NCI-H1694 treated with DMSO at 0.1 percent for 48 hours (cell line): ENCODE results near the gene CYB5D1.
"Not testable (repeated sequence)": the region's sequence is repeated elsewhere in the genome, so short reads cannot be mapped to it uniquely, and the experiment has no call there.

ENCODE experiments used
- DNase-seq: peaks from one replicate; lab custom pipeline; 2025; lab: John Stamatoyannopoulos, UW

CYB5D1 gene, protein sequence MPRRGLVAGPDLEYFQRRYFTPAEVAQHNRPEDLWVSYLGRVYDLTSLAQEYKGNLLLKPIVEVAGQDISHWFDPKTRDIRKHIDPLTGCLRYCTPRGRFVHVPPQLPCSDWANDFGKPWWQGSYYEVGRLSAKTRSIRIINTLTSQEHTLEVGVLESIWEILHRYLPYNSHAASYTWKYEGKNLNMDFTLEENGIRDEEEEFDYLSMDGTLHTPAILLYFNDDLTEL

DNA sequence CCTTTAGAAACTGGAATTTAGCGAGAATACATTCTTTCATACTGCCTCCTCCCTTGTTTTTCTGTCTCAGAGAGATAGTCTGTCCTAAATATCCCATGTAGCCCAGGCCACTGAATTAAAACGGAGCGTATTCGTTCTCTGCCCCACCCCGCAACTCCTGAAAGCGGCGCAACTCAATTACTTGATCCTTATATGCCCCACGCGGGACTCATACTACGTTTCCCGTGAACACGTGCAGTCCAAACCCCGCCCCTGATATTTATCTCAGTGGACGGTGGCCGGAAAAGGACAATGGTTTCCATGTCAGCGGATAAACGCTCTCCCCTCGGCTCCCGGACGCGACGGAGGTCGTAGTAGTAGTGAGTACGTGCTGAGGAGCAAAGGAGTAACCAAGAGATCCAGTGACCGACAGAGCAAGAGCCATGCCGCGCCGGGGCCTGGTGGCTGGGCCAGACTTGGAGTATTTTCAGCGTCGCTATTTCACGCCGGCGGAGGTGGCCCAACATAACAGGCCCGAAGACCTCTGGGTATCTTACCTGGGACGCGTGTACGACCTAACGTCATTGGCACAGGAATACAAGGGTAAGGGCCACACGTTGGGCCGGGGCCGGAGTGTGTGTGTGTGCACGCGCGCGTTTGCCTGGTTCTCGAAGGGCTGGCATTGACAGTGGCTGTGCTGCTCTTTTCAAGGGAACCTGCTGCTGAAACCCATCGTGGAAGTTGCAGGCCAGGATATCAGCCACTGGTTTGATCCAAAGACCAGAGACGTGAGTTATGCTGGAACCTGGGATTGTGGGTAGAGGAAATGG, at the start of gene CYB5D1:
TSS of gene CYB5D1 (plus strand) at position 291 of the 809 bp plus-strand sequence. CDS start at position 423, 132 bp downstream.
- peak; percentile 98 for DNase-seq

DNA sequence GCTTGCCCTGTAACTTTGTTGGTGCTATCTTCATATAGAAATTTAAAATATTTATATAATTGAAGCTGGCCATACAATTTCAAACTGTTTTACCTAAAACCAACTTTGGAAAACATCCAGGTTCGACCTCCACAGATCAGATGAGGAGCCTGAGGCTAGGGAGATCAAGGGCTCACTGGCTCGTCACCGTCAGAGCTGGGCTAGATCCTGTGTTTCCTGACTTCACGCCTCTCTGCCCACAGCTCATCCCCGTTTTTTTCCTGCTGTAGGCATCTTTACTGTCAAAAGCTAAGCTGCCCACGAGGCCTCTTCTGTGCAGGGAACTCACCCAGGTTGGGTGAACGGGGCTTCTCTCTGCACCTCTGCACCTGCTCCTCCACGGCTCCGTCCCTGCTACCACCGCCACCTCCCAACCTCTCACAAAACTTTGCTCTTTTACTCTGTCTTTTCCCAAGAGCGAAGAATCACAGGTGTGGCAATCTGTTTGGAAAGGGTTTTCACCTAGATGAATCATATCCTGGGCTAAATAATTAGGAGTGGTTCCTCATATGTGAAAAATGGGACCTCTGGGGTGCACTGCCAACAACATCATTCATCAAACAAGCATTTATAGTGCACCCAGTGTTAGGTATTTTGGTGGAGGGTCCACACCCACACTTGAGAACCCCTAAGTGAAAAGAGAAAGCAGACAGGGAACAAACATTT, 48.6 kb upstream of the CYB5D1 start:
- DNase-seq, result no peak

DNA sequence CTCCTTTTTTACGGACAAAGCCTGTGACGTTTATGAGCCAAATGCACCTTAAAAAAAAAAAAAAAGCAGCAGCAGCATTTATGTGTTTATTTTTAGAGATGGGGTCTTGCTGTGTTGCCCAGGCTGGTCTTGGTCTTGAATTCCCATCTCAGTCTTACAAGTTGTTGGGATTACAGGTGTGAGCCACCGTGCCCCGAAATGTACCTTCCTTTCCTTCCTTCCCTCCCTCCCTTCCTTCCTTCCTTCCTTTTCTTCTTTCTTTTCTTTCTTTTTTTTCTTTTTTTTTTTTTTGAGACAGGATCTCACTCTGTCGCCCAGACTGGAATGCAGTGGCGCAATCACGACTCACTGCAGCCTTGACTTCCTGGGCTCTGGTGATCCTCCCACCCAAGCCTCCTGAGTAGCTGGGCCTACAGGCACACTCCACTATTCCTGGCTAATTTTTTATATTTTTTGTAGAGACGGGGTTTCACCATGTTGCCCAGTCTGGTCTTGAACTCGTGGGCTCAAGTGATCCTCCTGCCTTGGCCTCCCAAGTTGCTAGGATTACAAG, 47.9 kb upstream of the CYB5D1 start:
- not testable (repeated sequence) for DNase-seq

DNA sequence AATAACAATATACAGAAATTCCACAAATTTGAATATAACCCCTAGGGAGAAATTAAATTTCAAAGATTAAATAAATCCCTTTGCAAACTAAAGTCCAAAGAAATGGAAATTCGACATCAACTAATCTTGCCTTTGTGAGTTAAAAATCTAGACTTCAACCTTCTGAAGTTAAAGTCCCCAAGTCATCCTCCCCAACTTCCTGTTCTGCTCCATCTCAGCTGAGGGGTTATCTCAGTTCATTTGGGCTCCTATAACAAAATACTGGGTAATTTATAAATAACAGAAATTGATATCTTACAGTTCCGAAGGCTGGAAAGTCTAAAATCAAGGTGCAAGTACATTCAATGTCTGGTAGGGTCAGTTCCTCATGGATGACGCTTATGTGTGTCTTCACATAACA, 46.6 kb upstream of the CYB5D1 start:
- DNase-seq, result no peak

DNA sequence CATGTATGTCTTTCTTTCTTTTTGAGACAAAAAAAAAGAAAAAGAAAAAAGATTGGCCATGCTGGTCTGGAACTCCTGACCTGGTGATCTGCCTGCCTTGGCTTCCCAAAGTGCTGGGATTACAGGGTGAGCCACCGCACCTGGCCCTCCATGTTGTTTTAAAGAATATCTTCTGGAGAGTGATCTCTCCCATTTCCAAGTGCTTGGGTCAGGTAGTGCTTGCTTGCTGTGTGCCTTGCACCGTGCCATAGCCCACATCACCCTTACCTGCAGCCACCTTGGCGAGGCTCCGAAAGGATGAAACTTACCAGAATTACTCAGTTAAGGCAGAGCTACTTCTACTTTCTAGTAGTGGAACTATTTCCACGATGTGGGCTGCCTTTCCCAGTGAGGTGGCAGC, 42.8 kb upstream of the CYB5D1 start:
- no peak for DNase-seq

DNA sequence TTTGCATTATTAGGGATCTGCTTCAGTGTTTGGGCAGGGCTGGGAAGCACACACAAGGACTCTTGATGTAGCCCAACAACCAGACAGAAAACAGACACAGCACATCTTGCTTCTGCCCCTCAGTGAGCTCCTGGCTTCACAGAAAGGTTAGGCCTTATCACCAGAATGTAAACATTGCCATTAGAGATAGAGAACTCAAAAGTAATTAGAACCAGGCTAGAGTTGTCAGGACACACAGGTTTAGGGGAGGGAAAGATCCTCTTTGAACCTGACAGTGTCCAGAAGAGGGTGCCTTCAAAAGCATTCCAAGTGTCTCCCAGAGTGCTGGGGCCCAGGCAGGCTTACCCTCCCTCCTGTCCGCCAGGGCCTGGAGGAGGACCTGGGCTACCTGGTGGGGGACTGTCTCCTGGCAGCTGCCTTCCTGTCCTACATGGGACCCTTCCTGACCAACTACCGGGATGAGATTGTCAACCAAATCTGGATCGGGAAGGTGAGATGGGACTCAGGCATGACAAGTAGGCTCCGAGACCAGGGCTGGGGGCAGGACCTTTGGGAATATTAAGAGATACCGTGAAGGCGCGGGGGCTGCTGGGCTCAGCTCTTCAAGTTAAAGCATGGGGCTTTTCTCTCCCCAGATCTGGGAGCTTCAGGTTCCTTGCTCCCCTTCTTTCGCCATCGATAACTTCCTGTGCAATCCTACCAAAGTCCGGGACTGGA, 40.7 kb upstream of the CYB5D1 start:
- no peak for DNase-seq

DNA sequence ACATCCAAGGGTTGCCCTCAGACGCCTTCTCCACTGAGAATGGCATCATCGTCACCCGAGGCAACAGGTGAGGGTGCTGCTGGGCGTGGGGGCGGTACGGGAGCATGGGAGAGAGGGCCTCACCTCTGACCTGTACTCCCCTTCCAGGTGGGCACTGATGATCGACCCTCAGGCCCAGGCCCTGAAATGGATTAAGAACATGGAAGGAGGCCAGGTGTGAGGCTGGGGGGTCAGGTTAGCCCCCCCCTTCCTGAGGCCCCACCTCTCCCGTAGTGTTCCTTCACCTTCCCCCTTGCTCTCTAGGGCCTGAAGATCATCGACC, 40.2 kb upstream of the CYB5D1 start:
- no peak for DNase-seq

DNA sequence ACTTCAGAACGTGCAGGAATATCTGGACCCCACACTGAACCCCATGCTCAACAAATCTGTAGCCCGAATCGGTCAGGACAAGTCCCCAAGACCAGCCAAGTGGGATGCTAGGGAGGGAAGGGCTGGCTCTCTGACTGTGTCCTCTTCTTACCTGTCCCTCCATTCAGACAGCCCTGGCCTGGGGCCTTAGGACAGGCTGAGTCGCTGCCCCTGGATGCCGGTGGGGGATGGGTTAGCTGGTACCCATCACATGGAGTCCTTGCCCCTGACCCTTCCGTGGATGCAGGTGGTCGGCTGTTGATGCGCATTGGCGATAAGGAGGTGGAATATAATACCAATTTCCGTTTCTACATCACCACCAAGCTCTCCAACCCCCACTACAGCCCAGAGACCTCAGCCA, 39.8 kb upstream of the CYB5D1 start:
- DNase-seq, result no peak

DNA sequence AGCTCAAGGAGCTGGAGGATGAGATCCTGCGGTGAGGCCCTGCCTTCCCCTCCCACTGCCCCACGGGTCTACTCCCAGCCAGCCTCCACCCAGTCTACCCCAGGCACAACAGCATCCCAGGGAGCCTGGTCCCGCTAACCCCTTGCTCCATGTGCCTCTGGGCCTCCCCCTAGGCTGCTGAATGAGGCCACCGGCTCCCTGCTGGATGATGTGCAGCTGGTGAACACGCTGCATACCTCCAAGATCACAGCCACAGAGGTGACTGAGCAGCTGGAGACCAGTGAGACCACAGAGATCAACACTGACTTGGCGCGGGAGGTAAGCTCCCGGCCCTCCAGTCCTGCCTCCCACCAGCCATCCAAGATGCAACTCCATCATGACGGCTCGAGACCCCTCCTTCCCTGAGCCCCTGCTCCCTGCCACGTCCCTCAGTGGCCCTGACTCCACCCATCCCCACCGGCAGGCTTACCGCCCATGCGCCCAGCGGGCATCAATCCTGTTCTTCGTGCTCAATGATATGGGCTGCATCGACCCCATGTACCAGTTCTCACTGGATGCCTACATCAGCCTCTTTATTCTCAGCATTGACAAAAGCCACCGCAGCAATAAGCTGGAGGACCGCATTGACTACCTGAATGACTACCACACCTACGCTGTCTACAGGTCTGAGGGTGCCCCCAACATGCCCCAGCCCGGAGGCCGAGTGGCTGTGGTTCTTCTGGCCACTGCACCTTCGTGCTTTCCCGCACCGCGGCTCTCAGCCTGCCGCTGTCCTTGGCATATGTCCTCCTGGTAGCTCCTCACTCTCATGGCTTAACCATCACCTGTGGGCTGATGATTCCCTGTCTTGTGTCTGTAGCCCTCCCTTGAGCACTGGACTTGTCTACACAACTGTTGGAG, 38.8 kb upstream of the CYB5D1 start:
- no peak for DNase-seq

DNA sequence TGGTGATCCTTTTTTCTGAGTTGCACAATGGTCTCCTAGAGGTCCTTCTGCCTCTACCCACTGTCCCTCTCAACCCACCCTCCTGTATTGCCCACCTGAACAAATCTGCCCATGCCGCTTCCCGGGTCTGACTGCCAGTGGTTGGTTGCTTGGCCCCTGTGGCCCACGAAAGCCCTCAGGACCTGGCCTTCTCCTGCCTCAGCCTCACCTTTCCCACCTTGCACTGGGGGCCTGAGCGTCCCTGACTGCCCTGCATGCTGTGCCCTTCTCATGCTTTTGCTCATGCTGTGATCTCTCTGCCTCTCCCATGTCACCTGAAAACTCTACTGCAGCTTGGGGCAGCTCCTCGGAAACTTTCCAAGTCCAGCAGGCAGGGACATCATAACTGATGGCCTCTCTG, 37.6 kb upstream of the CYB5D1 start:
- no peak for DNase-seq

DNA sequence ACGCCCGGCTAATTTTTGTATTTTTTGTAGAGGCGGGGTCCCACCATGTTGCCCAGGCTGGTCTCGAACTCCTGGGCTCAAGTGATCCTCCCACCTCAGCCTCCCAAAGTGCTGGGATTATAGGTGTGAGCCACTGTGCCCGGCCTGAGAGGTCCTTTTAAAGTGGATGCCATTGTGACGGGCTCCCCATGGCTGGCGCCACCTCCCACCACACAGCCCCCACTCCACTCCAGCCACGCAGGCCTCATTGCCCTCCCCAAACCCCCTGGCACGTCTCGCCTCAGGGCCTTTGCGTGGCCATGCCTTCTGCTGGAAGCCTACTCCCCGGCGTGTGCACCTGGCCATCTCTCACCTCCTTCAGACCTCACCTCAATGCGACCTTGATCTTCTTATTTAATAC, 35.7 kb upstream of the CYB5D1 start:
- no peak for DNase-seq

DNA sequence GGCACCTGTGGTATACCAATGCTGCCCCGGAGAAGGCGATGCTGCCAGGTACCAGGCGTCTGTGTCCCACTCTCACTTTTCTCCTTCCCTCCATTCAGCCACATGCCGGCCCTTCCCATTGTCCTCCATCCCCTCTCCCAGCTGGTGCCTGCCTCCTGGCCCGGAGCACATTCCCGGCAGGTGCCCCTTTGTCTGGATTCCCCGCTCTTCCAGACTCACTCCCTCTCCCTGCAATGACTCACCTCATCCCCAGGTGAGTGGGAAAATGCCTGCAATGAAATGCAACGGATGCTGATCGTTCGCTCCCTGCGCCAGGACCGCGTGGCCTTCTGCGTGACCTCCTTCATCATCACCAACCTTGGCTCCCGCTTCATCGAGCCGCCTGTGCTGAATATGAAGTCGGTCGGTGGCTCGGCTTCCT, 34.2 kb upstream of the CYB5D1 start:
- DNase-seq, result no peak

DNA sequence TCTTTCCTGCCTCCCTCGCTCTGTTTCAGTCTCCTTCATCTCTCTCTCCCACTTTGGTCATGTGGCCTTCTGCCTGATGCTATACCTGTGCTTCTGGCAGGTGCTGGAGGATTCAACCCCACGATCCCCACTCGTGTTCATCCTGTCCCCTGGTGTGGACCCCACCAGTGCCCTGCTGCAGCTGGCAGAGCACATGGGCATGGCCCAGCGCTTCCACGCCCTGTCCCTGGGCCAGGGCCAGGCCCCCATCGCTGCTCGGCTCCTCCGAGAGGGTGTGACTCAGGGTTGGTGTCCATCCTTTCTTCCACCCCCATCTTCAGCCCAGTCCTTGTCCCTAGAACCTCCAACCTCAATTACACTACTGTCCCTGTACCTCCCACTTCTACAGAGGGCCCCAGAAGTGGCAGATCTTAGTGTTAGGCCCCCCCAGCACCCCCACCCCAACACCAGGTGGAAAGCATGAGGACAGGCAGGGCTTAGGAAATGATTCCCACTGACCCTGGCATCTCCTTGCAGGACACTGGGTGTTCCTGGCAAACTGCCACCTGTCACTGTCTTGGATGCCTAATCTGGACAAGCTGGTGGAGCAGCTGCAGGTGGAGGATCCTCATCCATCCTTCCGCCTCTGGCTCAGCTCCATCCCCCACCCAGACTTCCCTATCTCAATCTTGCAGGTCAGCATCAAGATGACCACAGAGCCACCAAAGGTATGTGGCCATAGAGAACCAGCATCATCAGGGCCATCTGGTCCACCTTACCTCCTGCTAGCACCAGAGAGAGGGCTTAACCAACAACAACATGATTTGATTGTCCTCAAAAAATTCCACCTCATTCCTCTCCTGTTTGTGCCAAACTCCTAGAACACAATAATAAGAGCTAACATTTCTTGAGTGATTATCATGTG, 33.5 kb upstream of the CYB5D1 start:
- DNase-seq, result no peak

DNA sequence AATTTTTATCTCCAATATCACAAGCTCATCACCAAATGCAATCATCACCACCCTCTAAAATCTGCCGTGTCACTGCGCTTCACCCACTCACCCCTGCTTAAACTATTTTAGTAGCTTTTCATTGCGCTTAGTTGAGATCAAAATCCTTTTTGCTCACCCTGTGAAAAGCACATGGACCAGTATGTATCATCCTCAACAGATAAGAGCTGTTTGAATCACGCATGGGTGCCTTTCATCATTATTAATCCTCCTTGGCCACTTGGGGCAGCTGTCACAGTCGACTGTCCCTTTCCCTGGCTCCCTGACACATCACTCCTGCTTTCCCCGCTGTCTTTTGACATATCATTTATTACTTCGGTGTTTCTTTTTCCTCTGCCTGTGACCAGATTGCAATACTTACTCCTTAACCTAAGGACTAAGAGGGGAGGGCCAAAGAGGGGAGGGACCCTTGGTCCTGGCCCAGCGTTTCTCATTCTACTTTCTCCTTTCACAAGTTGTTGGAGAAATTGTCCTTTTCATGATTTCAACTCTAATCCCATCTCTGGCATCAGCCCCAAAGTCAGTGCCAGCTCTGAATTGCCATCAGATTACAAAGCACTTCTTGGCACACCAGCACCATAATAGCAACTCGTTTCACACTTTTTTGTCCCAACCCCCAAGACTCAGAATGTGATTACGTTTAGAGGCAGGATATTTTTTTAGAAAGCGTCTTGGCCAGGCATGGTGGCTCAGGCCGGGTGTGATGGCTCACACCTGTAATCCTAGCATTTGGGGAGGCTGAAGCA, 32.4 kb upstream of the CYB5D1 start:
- no peak for DNase-seq

DNA sequence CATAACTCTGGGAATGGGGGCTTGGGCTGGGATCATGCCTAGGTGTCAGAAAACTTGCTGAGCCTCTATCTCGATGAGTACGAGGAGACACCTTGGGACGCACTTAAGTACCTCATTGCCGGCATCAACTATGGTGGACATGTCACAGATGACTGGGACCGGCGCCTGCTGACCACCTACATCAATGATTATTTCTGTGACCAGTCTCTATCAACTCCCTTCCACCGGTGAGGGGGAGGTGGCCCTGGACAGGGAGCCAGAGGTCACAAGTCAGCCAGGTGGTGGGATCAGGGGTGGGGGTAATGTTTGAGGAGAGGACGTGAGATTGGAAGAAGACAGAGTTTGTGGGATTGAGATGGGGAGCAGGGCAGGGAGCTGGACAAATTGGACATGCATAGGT, 27.2 kb upstream of the CYB5D1 start:
- no peak for DNase-seq

DNA sequence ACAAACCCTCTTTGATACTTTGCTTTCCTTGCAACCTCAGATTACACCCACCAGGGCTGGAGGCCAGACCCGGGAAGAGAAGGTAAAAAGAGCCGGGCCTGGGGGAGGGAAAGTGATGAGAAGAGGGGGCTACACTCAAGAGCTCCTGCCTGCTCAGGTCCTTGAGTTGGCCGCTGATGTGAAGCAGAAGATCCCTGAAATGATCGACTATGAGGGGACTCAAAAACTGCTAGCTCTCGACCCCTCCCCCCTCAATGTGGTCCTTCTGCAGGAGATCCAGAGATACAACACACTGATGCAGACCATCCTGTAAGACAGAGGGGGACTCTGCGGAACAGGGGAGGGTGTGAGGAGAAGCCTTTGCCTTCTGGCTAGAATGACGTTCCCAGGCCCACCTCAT, 26.6 kb upstream of the CYB5D1 start:
- no peak for DNase-seq

DNA sequence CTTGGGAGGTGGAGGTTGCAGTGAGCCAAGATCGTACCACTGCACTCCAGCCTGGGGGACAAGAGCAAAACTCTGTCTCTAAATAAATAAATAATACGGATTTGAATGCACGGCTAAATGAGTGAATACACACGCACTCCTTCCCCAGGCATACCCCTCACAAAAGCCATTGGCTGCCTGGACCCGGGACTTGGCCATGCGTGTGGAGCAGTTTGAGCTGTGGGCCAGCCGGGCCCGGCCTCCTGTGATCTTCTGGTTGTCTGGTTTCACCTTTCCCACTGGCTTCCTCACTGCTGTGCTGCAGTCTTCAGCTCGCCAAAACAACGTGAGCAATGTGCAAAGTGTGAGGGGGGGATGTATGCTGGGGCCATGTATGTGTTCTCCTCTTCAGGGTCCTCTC, 25.4 kb upstream of the CYB5D1 start:
- no peak for DNase-seq

DNA sequence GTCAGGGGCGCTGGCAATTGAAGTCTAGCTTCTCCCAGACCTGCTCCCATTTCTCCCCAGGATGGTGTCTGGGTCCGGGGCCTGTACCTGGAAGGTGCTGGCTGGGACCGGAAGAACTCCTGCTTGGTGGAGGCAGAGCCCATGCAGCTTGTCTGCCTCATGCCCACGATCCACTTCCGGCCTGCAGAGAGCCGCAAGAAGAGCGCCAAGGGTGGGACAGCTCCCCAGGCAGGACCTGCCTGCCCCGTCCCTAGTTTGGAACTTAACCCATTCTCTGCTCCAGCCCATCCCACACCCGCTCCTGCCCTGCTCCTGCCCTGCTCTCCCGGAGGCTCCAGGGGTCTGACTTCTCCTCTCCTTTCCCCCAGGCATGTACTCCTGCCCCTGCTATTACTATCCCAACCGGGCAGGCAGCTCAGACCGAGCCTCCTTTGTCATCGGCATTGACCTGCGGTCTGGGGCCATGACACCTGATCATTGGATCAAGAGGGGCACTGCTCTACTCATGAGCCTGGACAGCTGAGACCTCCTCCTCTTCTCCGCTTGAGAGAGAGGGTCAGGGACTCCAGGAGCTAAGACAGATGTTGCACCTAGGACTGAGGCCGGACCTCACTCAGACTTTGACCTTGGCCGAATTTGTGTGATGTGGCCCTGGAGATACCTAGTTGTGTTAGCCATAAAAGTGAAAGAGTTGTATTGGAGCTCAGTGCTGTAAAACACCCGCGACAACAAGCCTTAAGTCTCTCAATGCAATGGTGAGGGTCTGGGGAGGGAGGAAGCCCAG, 24.6 kb upstream of the CYB5D1 start:
- DNase-seq, result no peak
